Measurements from ENCODE around the gene MACROD2.

Gene MACROD2

DNA sequence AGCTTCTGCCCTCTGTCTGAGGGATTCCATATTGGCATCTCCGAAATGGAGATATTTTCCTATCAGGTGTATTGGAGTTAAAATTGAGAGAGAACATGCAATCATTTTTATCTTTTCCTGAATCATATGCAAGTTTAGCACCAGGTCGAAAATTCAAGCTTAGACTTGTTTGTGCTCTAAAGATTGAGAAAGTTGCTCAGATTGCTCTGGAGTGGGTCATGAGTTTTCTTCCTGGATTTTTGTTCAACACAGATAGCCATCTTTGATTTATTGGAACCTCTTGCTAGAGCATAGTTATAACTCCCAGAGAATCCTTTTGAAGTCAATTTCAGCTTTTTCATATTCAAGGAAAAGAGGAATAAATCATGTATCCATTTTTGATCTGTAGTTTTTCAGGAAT is 715.6 kb downstream of the MACROD2 start:
- Histone ChIP-seq H3K36me3 (ENCODE audit: control insufficient read depth, insufficient read depth, low read length) (no peaks in the 10 kb centered on the region), H3K4me3 (replicated peaks; ENCODE audit: low read depth, low read length) (no peak overlapping the region), H3K27me3 (replicated peaks; ENCODE audit: control insufficient read depth, insufficient read depth, low read length) (no peaks in the 10 kb centered on the region)
- no peak for DNase-seq (ENCODE audit: extremely low read depth, insufficient read length)
- TF ChIP-seq, protein P1, sequence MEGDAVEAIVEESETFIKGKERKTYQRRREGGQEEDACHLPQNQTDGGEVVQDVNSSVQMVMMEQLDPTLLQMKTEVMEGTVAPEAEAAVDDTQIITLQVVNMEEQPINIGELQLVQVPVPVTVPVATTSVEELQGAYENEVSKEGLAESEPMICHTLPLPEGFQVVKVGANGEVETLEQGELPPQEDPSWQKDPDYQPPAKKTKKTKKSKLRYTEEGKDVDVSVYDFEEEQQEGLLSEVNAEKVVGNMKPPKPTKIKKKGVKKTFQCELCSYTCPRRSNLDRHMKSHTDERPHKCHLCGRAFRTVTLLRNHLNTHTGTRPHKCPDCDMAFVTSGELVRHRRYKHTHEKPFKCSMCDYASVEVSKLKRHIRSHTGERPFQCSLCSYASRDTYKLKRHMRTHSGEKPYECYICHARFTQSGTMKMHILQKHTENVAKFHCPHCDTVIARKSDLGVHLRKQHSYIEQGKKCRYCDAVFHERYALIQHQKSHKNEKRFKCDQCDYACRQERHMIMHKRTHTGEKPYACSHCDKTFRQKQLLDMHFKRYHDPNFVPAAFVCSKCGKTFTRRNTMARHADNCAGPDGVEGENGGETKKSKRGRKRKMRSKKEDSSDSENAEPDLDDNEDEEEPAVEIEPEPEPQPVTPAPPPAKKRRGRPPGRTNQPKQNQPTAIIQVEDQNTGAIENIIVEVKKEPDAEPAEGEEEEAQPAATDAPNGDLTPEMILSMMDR (IDR thresholded peaks at IDR 0.05; ENCODE audit: insufficient read depth, low read length, poor library complexity, severe bottlenecking) = no peak

DNA sequence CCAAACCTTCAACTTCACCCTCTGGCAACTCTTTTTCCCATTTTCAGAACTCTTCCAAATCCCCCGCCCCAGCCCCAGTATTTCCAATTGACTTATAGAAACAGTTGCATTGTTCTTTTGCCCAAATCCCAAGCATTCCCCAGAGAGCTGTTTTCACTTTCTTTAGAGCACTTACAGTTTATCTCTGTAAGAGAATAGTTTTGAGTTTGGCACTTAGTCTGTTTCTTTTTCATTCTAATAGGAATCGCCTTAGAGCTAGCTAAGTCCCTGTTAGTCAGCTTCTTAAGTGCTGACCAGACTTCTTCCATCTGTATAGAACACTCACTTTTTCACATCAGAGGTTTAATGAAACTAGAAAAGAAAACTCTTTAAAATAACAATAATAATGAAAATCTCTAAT is 716.3 kb downstream of the MACROD2 start:
- TF ChIP-seq, protein P1 (IDR thresholded peaks at IDR 0.05; ENCODE audit: insufficient read depth, low read length, poor library complexity, severe bottlenecking) = no peak
- no peak overlapping the region for H3K4me3 ChIP-seq (replicated peaks; ENCODE audit: low read depth, low read length)
- no peak for DNase-seq (ENCODE audit: extremely low read depth, insufficient read length)
- no peaks in the 10 kb centered on the region for H3K36me3 ChIP-seq (ENCODE audit: control insufficient read depth, insufficient read depth, low read length)
- no peaks in the 10 kb centered on the region for H3K27me3 ChIP-seq (replicated peaks; ENCODE audit: control insufficient read depth, insufficient read depth, low read length)

DNA sequence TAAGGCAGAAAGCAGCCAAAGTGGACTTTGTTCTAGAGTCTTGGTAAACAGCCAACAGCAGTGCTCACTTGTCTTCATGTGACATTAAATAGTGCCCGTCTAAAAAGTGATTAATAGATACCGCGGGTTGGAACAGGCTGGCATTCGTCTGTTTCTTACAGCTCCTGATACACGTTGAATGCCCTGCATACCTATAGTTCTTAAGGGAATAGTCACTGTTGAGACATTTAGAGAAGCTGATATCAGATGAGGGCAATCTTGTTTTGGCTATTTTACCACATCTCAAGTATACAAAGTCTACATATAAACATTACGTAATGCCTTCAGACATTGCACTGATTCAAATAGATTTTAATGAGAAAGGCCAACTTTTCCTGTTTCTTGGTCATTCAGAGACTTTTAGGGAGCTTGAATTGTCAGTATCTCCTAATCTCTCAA is 717.0 kb downstream of the MACROD2 start:
- H3K36me3 ChIP-seq (ENCODE audit: control insufficient read depth, insufficient read depth, low read length) = no peaks in the 10 kb centered on the region
- no peak for DNase-seq (ENCODE audit: extremely low read depth, insufficient read length)

DNA sequence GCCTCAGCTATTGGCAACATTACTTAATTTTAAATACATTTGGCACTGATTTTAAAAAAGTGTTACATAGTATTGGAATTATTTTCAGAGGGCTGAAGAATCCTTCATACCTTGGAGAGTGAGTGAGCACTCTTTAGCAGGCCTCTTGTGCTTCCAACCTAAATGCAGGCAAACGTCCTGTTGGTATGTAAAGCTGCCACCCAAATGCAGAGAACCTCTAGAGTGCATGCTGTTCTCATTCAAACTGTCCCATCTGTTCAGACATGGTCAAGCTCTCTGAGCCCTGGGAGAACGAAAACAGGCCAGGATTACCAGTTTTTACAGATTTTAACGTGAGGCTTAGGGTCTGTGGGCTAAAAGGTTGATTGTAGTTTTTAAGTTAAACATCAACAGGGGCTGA is 720.1 kb downstream of the MACROD2 start:
- Histone ChIP-seq H3K4me3 (replicated peaks; ENCODE audit: low read depth, low read length) (no peak overlapping the region), H3K27me3 (replicated peaks; ENCODE audit: control insufficient read depth, insufficient read depth, low read length) (no peaks in the 10 kb centered on the region), H3K36me3 (ENCODE audit: control insufficient read depth, insufficient read depth, low read length) (no peaks in the 10 kb centered on the region)

More for the DNA sequence above, 717.0 kb downstream of the MACROD2 start:
- no peak overlapping the region for H3K4me3 ChIP-seq (replicated peaks; ENCODE audit: low read depth, low read length)
- no peaks in the 10 kb centered on the region for H3K27me3 ChIP-seq (replicated peaks; ENCODE audit: control insufficient read depth, insufficient read depth, low read length)
- TF ChIP-seq, protein P1 (IDR thresholded peaks at IDR 0.05; ENCODE audit: insufficient read depth, low read length, poor library complexity, severe bottlenecking) = no peak

DNA sequence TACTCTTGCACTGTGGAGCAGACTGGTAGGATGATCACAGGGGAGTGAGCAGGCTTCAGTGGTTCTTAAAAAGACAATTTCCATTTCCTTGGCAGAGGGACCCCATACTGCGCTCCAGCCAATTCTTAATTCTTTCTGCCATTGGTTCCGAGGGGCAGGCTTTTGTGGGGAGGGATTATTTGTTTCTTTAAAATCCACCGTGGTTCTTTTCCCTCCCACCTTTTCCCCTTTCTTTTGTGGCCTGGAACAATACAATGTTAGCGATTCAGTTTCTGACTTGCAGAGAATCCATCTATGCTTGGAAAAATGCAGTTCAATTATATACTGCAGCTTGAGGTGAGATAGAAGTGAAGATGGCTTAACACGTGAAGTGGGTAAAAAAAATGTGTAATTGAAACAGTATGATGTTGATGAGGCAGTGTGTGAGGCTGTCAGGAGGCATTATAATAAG is 721.1 kb downstream of the MACROD2 start:
- DNase-seq (ENCODE audit: extremely low read depth, insufficient read length) = no peak

More for the DNA sequence above, 720.1 kb downstream of the MACROD2 start:
- DNase-seq (ENCODE audit: extremely low read depth, insufficient read length) = no peak
- TF ChIP-seq, protein P1 (IDR thresholded peaks at IDR 0.05; ENCODE audit: insufficient read depth, low read length, poor library complexity, severe bottlenecking) = no peak

More for the DNA sequence above, 721.1 kb downstream of the MACROD2 start:
- Histone ChIP-seq H3K4me3 (replicated peaks; ENCODE audit: low read depth, low read length) (no peak overlapping the region), H3K27me3 (replicated peaks; ENCODE audit: control insufficient read depth, insufficient read depth, low read length) (no peaks in the 10 kb centered on the region), H3K36me3 (ENCODE audit: control insufficient read depth, insufficient read depth, low read length) (no peaks in the 10 kb centered on the region)
- TF ChIP-seq, protein P1 (IDR thresholded peaks at IDR 0.05; ENCODE audit: insufficient read depth, low read length, poor library complexity, severe bottlenecking) = no peak

All from GM06990 (cell line).